Gastrocnemius medialis (tissue), 4 donors: ENCODE measurements around the gene DGLUCY. TPM values are rescaled to one million over a fixed set of nuclear protein-coding genes. Genes with fewer than 3 reads are reported as not detected.

Experiments used
- ATAC-seq, 2 donors: fragments of 150-250 bp; one replicate each; pipeline ENCODE4 v1.9.1; 2016
- DNase-seq, 2 donors: peaks; one replicate each; pipeline ENCODE4 v3.0.0-alpha.2; 2019
- H3K27ac ChIP-seq, 4 donors: fragments of 200-600 bp; sonication (generic); 1 replicate in 1 of 4; 2 replicates in 3 of 4; pipeline ENCODE4 v1.5.1; 2016 to 2018; ENCODE audit warnings: mild to moderate bottlenecking in 2 of 4, moderate library complexity in 1 of 4
- H3K27me3 ChIP-seq, 3 donors: fragments of 200-600 bp; sonication (generic) in 2 of 3; 1 replicate in 1 of 3; 2 replicates in 2 of 3; pipeline versions ENCODE4 v1.5.1 to v1.6.0; 2016 to 2019; ENCODE audit warnings: mild to moderate bottlenecking in 1 of 3, moderate library complexity in 1 of 3
- H3K36me3 ChIP-seq, 2 donors: fragments of 200-600 bp; sonication (generic) in 1 of 2; one replicate each; pipeline ENCODE4 v1.5.1; 2017 to 2018
- H3K4me1 ChIP-seq, 2 donors: fragments of 200-600 bp; sonication (generic) in 1 of 2; one replicate each; pipeline ENCODE4 v1.5.1; 2016 to 2017; ENCODE audit warnings: mild to moderate bottlenecking in 2 of 2
- H3K4me3 ChIP-seq, 4 donors: fragments of 200-600 bp; sonication (generic) in 3 of 4; 1 replicate in 1 of 4; 2 replicates in 3 of 4; pipeline ENCODE4 v1.5.1; 2016 to 2019; ENCODE audit warnings: mild to moderate bottlenecking in 2 of 4
- H3K9me3 ChIP-seq, 3 donors: fragments of 200-600 bp; sonication (generic) in 2 of 3; 1 replicate in 1 of 3; 2 replicates in 2 of 3; pipeline ENCODE4 v1.5.1; 2016 to 2019
- POLR2A ChIP-seq, 2 donors: fragments of 450-650 bp; IDR thresholded peaks; one replicate each; pipeline ENCODE4 v1.6.1; 2017; ENCODE audit warnings: antibody characterized with exemption in 2 of 2, mild to moderate bottlenecking in 2 of 2, moderate library complexity in 2 of 2
- in situ Hi-C, 4 donors: fragments of 200-750 bp; cut with MboI; loops; one replicate each; pipeline versions ENCODE4 v1.15.0 to v1.8.0; 2017; ENCODE audit warnings: low sequenced_read_pairs in 4 of 4
- intact Hi-C: fragments of 100-400 bp; cut with DNase I; formaldehyde crosslinking; loops from one replicate; pipeline ENCODE4 v1.15.1; 2023; ENCODE audit warnings: low total_unique reads
- total RNA-seq, 4 donors: library from RNA; depleted of rRNA; stranded (reverse); fragments of >200 nt; gene quantifications; one replicate each; pipeline versions ENCODE4 v1.1.0 to v1.2.3, GENCODE V29; 2016
- TF ChIP-seq, protein P1 (sequence below), 5 experiments: fragments of 450-650 bp in 3 of 5; fragments of 200-600 bp in 2 of 5; sonication (generic) in 2 of 5; IDR thresholded peaks in 4 of 5; conservative IDR thresholded peaks in 1 of 5; 1 replicate in 4 of 5; 2 replicates in 1 of 5; pipeline ENCODE4 v1.5.1; 2016 to 2019; ENCODE audit warnings: antibody characterized with exemption in 5 of 5, mild to moderate bottlenecking in 3 of 5, moderate library complexity in 3 of 5

The DGLUCY gene
- total RNA-seq, 4 donors from 2014 or later, result 29.3 to 93.7 (median 67.8) TPM

DNA sequence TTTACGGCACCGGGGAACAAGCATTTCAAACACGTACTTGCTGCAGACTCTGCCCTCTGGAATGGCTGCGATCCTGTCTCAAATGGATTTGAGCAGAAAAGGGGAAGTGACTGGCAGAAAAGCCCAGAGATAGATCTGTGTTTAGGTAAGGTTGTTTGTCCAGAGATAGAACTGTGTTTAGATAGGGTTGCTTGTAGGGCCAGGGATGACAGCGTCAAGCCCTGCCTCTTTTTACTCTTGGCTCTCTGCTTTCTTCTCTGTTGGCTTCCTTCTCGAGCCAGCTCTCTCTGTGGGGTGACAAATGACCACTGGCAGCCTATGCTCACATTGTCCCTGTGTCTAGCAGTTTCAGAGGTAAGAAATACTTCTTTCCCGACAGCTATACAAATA lies 11.4 kb downstream of the DGLUCY start:
- peak; percentile 19 to 26 for ATAC-seq
- no peak for TF ChIP-seq POLR2A (IDR thresholded peaks at IDR 0.05)
- TF ChIP-seq, protein P1, sequence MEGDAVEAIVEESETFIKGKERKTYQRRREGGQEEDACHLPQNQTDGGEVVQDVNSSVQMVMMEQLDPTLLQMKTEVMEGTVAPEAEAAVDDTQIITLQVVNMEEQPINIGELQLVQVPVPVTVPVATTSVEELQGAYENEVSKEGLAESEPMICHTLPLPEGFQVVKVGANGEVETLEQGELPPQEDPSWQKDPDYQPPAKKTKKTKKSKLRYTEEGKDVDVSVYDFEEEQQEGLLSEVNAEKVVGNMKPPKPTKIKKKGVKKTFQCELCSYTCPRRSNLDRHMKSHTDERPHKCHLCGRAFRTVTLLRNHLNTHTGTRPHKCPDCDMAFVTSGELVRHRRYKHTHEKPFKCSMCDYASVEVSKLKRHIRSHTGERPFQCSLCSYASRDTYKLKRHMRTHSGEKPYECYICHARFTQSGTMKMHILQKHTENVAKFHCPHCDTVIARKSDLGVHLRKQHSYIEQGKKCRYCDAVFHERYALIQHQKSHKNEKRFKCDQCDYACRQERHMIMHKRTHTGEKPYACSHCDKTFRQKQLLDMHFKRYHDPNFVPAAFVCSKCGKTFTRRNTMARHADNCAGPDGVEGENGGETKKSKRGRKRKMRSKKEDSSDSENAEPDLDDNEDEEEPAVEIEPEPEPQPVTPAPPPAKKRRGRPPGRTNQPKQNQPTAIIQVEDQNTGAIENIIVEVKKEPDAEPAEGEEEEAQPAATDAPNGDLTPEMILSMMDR (IDR thresholded peaks at IDR 0.05 in 4 of 5, conservative IDR thresholded peaks at IDR 0.05 in 1 of 5), result no peak
- Histone ChIP-seq H3K9me3 (no peaks in the 10 kb centered on the region), H3K4me1 (peaks cover 50 to 54% of the 10 kb centered on the region in 2 donors), H3K27me3 (no peaks in the 10 kb centered on the region), H3K4me3 (no peak overlapping the region), H3K27ac (peak overlapping the region; percentile 97 to 100 (median 100)), H3K36me3 (peaks cover 0 to 6% of the 10 kb centered on the region in 2 donors)
- peak in 1 of 2 donors; percentile 44 for DNase-seq
- in situ Hi-C loops (no loop called here), intact Hi-C loops (loop anchor here (5.0 kb wide), 1 partner anchor 63 kb away; the partner anchor contains the start of gene RPS6KA5)

DNA sequence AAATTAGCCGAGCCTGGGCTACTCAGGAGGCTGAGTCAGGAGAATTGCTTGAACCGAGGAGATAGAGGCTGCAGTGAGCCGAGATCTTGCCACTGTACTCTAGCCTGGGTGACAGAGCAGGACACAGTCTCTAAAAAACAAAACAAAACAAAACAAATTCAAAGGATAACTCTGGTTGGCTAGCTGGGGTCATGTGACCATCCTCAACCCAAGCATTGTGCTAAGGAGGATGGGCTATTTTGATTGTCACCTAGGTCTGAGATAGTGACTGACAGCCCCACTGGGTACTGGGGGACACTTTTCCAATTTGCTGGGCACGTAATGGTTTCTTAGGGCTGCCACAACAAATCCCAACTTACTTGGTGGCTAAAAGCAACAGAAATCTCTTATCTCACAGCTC lies 11.9 kb downstream of the DGLUCY start:
- Histone ChIP-seq H3K9me3 (no peaks in the 10 kb centered on the region), H3K36me3 (peaks cover 0 to 6% of the 10 kb centered on the region in 2 donors), H3K27me3 (no peaks in the 10 kb centered on the region), H3K4me3 (no peak overlapping the region), H3K27ac (peak overlapping the region; percentile 97 to 100 (median 100)), H3K4me1 (peaks cover 45 to 49% of the 10 kb centered on the region in 2 donors)
- TF ChIP-seq, protein P1 (IDR thresholded peaks at IDR 0.05 in 4 of 5, conservative IDR thresholded peaks at IDR 0.05 in 1 of 5), result no peak
- TF ChIP-seq POLR2A (IDR thresholded peaks at IDR 0.05), result no peak
- DNase-seq (no peak), ATAC-seq (no peak)
- in situ Hi-C loops (no loop called here), intact Hi-C loops (loop anchor here (5.0 kb wide), 1 partner anchor 64 kb away; the partner anchor contains the start of gene RPS6KA5)

DNA sequence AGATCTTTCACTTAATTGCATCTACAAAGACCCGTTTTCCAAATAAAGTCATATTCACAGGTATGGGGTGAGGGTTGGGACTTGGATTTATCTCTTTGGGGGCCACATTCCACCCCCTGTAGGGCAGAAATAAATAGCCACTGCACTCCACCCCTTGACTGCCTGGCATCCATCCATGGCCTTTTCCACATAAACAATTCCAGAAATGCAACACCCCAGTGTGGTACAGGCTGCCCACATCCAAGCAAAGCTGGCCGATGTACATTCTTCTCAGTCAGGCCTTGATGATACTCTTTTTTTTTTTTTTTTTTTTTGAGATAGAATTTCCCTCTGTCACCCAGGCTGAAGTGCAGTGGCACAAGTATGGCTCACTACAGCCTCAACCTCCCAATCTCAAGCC lies 12.9 kb downstream of the DGLUCY start:
- intact Hi-C loops, result loop anchor here (5.0 kb wide), 1 partner anchor 64 kb away; the partner anchor contains the start of gene RPS6KA5
- Histone ChIP-seq H3K4me1 (peaks cover 42 to 43% of the 10 kb centered on the region in 2 donors), H3K4me3 (no peak overlapping the region), H3K36me3 (peaks cover 0 to 6% of the 10 kb centered on the region in 2 donors), H3K27me3 (no peaks in the 10 kb centered on the region), H3K9me3 (no peaks in the 10 kb centered on the region), H3K27ac (peak overlapping the region; percentile 97 to 100 (median 100))
- DNase-seq (no peak), ATAC-seq (no peak)
- in situ Hi-C loops, result no loop called here
- TF ChIP-seq, protein P1 (IDR thresholded peaks at IDR 0.05 in 4 of 5, conservative IDR thresholded peaks at IDR 0.05 in 1 of 5), result no peak
- TF ChIP-seq POLR2A (IDR thresholded peaks at IDR 0.05), result no peak

DNA sequence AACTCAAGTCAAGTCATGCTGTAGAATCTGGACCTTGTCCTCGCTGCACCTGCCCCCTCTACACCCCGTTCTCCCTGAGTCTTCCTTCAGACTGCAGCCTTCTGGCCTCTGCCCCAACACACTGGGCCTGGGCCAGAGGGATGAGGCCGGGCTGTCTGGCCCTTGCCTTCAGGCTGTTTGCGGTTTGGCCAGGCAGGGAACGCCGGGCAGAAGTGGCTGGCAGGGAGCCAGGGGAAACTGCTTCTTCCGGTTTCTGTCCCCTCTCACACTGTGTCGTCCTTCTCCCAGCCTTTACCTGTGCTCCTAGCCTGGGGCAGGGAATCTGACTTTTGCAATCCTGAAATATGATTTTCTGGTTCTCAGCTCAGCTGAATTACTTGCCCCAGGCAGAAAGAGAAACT lies 13.5 kb downstream of the DGLUCY start:
- H3K4me3 ChIP-seq, result no peak overlapping the region
- peaks cover 38% of the 10 kb centered on the region in 2 donors for H3K4me1 ChIP-seq
- no peaks in the 10 kb centered on the region for H3K9me3 ChIP-seq
- no peaks in the 10 kb centered on the region for H3K27me3 ChIP-seq
- ATAC-seq, result peak; percentile 80 to 85
- TF ChIP-seq, protein P1 (IDR thresholded peaks at IDR 0.05 in 4 of 5, conservative IDR thresholded peaks at IDR 0.05 in 1 of 5), result no peak
- TF ChIP-seq POLR2A (IDR thresholded peaks at IDR 0.05), result no peak
- in situ Hi-C loops, result no loop called here
- peak; percentile 85 to 96 for DNase-seq
- peaks cover 0 to 6% of the 10 kb centered on the region in 2 donors for H3K36me3 ChIP-seq
- intact Hi-C loops, result loop anchor here (5.0 kb wide), 1 partner anchor 65 kb away; the partner anchor contains the start of gene RPS6KA5
- peak overlapping the region; percentile 97 to 100 (median 100) for H3K27ac ChIP-seq
